ENCODE results near the gene PCGF6.

PCGF6 gene

DNA sequence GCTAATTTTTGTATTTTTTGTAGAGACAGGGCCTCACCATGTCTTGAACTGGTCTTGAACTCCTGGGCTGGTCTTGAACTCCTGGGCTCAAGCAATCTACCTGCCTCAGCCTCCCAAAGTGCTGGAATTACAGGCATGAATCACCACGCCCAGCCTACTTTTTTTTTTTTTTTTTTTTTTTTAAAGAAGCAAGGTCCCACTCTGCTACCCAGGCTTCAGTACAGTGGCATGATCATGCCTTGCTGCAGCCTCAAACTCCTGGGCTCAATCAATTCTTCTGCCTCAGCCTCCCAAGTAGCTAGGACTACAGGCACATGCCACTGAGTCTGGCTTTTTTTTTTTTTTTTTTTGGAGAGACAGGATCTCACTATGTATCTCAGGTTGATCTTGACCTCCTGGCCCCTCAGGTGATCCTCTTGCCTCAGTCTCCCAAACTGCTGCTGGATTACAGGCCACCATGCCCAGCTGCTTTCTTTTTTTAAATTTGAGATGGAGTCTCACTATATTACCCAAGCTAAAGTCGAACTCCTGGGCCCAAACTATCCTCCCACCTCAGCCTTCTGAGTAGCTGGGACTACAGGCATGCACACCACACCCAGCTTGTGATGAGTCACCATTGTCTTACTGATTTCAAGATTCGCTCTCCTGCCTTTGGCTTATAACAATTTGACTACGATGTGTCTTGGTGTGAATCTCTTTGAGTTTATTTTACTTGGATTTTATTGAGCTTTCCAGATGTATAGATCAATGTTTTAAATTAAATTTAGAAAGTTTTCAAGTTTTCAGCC, 96.2 kb downstream of the PCGF6 start:
- no peak for DNase-seq

DNA sequence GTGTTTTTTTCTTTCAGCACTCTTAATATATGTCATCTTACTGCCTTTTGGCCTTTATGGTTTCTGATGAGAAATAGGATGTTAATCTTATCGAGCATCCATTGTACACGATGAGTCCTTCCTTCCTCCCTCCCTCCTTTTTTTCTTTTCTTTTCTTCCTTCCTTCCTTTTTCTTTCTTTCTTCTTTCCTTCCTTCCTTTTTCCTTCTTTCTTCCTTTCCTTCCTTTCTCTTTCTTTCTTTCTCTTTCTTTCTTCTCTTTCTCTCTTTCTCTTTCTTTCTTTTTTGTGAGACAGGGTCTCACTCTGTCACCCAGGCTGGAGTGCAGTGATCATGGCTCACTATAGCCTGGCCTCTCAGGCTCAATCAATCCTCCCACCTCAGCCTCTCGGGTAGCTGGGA, 96.8 kb downstream of the PCGF6 start:
- DNase-seq, result no peak

Measured in NCI-H1694 treated with DMSO at 0.1 percent for 48 hours (cell line).